A549 (cell line): ENCODE measurements around the gene SIK2.

Experiments
- EP300 ChIP-seq, 2 experiments: fragments of >200 bp; sonication (Bioruptor Twin); formaldehyde crosslinking; IDR thresholded peaks; 2 replicates in 1 of 2; 3 replicates in 1 of 2; pipeline ENCODE4 v1.6.1; 2016 to 2017
- NPAS2 ChIP-seq: fragments of 250-450 bp; sonication (Bioruptor Pico); IDR thresholded peaks from 2 replicates; pipeline ENCODE4 v1.8.0; 2022; ENCODE audit warnings: mild to moderate bottlenecking, moderate library complexity, borderline replicate concordance
- PHF8 ChIP-seq: fragments of 200-600 bp; sonication (generic); IDR thresholded peaks from 2 replicates; pipeline ENCODE4 v1.6.1; 2016; ENCODE audit warnings: low read depth, mild to moderate bottlenecking, antibody characterized with exemption, moderate library complexity, borderline replicate concordance
- RAD21 ChIP-seq, 2 experiments: fragments of >200 bp in 1 of 2; sonication (Bioruptor Twin) in 1 of 2; formaldehyde crosslinking in 1 of 2; IDR thresholded peaks in 1 of 2; conservative IDR thresholded peaks in 1 of 2; 2 replicates in 1 of 2; 3 replicates in 1 of 2; pipeline ENCODE4 v1.6.1; 2012 to 2018; ENCODE audit warnings: inconsistent platforms in 1 of 2
- RFX5 ChIP-seq: fragments of 450-650 bp; IDR thresholded peaks from 2 replicates; pipeline ENCODE4 v1.7.1; 2014; ENCODE audit warnings: antibody characterized with exemption, mild to moderate bottlenecking, moderate library complexity
- TF ChIP-seq, protein P1 (sequence below): fragments of >200 bp; sonication (Bioruptor Twin); formaldehyde crosslinking; IDR thresholded peaks from 3 replicates; pipeline ENCODE4 v1.5.1; 2016
- TF ChIP-seq, protein P2 (sequence below): fragments of 450-650 bp; IDR thresholded peaks from 2 replicates; pipeline ENCODE4 v1.6.1; 2014; ENCODE audit warnings: antibody characterized with exemption
- TF ChIP-seq, protein P3 (sequence below): IDR thresholded peaks from 2 replicates; pipeline ENCODE4 v1.6.1; 2012

DNA sequence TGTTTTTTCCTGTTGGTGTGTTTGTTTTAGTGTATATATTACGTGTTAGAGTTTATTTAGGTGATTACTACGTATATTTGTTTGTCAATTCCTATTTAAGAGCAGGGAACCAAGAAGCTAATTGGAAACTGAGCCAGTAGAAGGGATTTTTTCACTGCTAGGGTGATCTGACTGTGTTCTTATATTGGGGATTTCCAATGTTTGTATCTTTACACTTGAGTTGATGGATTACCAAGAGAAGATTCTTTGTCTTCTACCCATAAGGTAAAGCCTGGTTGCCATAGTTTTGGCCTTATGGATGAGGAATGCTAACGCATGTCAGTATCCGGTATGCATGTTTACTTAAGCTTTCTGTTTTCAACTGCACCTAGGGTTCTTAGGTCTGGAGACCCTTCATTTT lies 35.6 kb downstream of the SIK2 start:
- TF ChIP-seq, protein P1, sequence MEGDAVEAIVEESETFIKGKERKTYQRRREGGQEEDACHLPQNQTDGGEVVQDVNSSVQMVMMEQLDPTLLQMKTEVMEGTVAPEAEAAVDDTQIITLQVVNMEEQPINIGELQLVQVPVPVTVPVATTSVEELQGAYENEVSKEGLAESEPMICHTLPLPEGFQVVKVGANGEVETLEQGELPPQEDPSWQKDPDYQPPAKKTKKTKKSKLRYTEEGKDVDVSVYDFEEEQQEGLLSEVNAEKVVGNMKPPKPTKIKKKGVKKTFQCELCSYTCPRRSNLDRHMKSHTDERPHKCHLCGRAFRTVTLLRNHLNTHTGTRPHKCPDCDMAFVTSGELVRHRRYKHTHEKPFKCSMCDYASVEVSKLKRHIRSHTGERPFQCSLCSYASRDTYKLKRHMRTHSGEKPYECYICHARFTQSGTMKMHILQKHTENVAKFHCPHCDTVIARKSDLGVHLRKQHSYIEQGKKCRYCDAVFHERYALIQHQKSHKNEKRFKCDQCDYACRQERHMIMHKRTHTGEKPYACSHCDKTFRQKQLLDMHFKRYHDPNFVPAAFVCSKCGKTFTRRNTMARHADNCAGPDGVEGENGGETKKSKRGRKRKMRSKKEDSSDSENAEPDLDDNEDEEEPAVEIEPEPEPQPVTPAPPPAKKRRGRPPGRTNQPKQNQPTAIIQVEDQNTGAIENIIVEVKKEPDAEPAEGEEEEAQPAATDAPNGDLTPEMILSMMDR = no peak
- TF ChIP-seq, protein P2, sequence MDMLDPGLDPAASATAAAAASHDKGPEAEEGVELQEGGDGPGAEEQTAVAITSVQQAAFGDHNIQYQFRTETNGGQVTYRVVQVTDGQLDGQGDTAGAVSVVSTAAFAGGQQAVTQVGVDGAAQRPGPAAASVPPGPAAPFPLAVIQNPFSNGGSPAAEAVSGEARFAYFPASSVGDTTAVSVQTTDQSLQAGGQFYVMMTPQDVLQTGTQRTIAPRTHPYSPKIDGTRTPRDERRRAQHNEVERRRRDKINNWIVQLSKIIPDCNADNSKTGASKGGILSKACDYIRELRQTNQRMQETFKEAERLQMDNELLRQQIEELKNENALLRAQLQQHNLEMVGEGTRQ = no peak
- TF ChIP-seq RAD21 (conservative IDR thresholded peaks at IDR 0.05 in 1 of 2, IDR thresholded peaks at IDR 0.05 in 1 of 2) = no peak
- TF ChIP-seq PHF8 = no peak
- TF ChIP-seq NPAS2 = no peak
- TF ChIP-seq RFX5 = no peak
- TF ChIP-seq, protein P3, sequence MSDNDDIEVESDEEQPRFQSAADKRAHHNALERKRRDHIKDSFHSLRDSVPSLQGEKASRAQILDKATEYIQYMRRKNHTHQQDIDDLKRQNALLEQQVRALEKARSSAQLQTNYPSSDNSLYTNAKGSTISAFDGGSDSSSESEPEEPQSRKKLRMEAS = no peak
- TF ChIP-seq EP300 (IDR thresholded peaks at IDR 0.05) = no peak
